HG02571 (cell line): Measurements from ENCODE around the gene CD274.
"Not testable (repeated sequence)": the region's sequence is repeated elsewhere in the genome, so short reads cannot be mapped to it uniquely, and the experiment has no call there.

Source experiments
- ATAC-seq: cut with Tn5 transposase; IDR thresholded peaks from one replicate; pipeline ENCODE4 v1.9.1; 2021; ENCODE audit warnings: mild to moderate bottlenecking, moderate library complexity; ENCODE audit not compliant: unreplicated experiment

The CD274 gene

GRCh38 chr9:5460157-5460556, 9.8 kb downstream of the CD274 start:
- no peak for ATAC-seq

- not testable (repeated sequence) for ATAC-seq
These were observed 14.5 kb downstream of the CD274 start for GRCh38 chr9:5464831-5465330.

- ATAC-seq: no peak
These were observed 15.7 kb downstream of the CD274 start for GRCh38 chr9:5466005-5466404.

- ATAC-seq: no peak
These were observed 16.4 kb downstream of the CD274 start for GRCh38 chr9:5466766-5467165.

GRCh38 chr9:5468850-5469249, 18.5 kb downstream of the CD274 start:
- no peak for ATAC-seq

GRCh38 chr9:5470122-5470521, 19.8 kb downstream of the CD274 start:
- ATAC-seq: no peak

- no peak for ATAC-seq
These were observed 20.5 kb downstream of the CD274 start for GRCh38 chr9:5470816-5471215.

GRCh38 chr9:5475611-5476010, 25.3 kb downstream of the CD274 start:
- ATAC-seq: not testable (repeated sequence)

- no peak for ATAC-seq
These were observed 27.9 kb downstream of the CD274 start for GRCh38 chr9:5478206-5478605.

GRCh38 chr9:5479994-5480694, 29.8 kb downstream of the CD274 start:
- ATAC-seq: no peak

- no peak for ATAC-seq
These were observed 30.6 kb downstream of the CD274 start for GRCh38 chr9:5480919-5481318.

- no peak for ATAC-seq
These were observed 31.1 kb downstream of the CD274 start for GRCh38 chr9:5481322-5482040.

GRCh38 chr9:5482194-5482593, 31.9 kb downstream of the CD274 start:
- ATAC-seq: no peak

GRCh38 chr9:5483306-5483705, 33.0 kb downstream of the CD274 start:
- no peak for ATAC-seq

- no peak for ATAC-seq
These were observed 35.2 kb downstream of the CD274 start for GRCh38 chr9:5485378-5486085.

GRCh38 chr9:5486988-5487387, 36.6 kb downstream of the CD274 start:
- no peak for ATAC-seq

- no peak for ATAC-seq
These were observed 38.1 kb downstream of the CD274 start for GRCh38 chr9:5488221-5489008.

- no peak for ATAC-seq
These were observed 39.5 kb downstream of the CD274 start for GRCh38 chr9:5489630-5490490.

- ATAC-seq: peak; percentile 26
These were observed 42.8 kb downstream of the CD274 start for GRCh38 chr9:5492965-5493678.
